Measurements from ENCODE around the gene SLC6A2. TPM values are rescaled to one million over a fixed set of nuclear protein-coding genes. Genes with fewer than 3 reads are reported as not detected.

SLC6A2 gene
- total RNA-seq, 1 donor from 2014 or later = not detected

GRCh38 chr16:55734665-55735064 is 78.9 kb downstream of the SLC6A2 start:
- no peak for DNase-seq
- Histone ChIP-seq H3K27ac (no peak overlapping the region), H3K4me1 (no peaks in the 10 kb centered on the region), H3K27me3 (no peaks in the 10 kb centered on the region), H3K4me3 (no peak overlapping the region), H3K36me3 (no peaks in the 10 kb centered on the region), H3K9me3 (no peaks in the 10 kb centered on the region)
- ATAC-seq = no peak
- intact Hi-C loops (cut with DNase I) = no loop called here
- TF ChIP-seq CTCF (IDR thresholded peaks at IDR 0.05) = no peak

- no peak for TF ChIP-seq CTCF (IDR thresholded peaks at IDR 0.05)
- Histone ChIP-seq H3K27ac (no peak overlapping the region), H3K36me3 (no peaks in the 10 kb centered on the region), H3K27me3 (no peaks in the 10 kb centered on the region), H3K4me3 (no peak overlapping the region), H3K4me1 (no peaks in the 10 kb centered on the region), H3K9me3 (no peaks in the 10 kb centered on the region)
- intact Hi-C loops (cut with DNase I) = no loop called here
- DNase-seq = no peak
- no peak for ATAC-seq
Observed at GRCh38 chr16:55735120-55735781, 79.5 kb downstream of the SLC6A2 start.

- Histone ChIP-seq H3K9me3 (no peaks in the 10 kb centered on the region), H3K4me1 (no peaks in the 10 kb centered on the region), H3K27me3 (no peaks in the 10 kb centered on the region), H3K36me3 (no peaks in the 10 kb centered on the region), H3K27ac (no peak overlapping the region), H3K4me3 (no peak overlapping the region)
- TF ChIP-seq CTCF (IDR thresholded peaks at IDR 0.05) = no peak
- DNase-seq (no peak), ATAC-seq (no peak)
- intact Hi-C loops (cut with DNase I) = no loop called here
Observed at GRCh38 chr16:55736671-55737070, 80.9 kb downstream of the SLC6A2 start.

- Histone ChIP-seq H3K36me3 (no peaks in the 10 kb centered on the region), H3K9me3 (no peaks in the 10 kb centered on the region), H3K27me3 (no peaks in the 10 kb centered on the region), H3K4me3 (no peak overlapping the region), H3K4me1 (no peaks in the 10 kb centered on the region), H3K27ac (no peak overlapping the region)
- no peak for DNase-seq
- no peak for TF ChIP-seq CTCF (IDR thresholded peaks at IDR 0.05)
- intact Hi-C loops (cut with DNase I) = no loop called here
- no peak for ATAC-seq
Observed at GRCh38 chr16:55737318-55737717, 81.5 kb downstream of the SLC6A2 start.

- no peaks in the 10 kb centered on the region for H3K4me1 ChIP-seq
- no peak overlapping the region for H3K27ac ChIP-seq
- intact Hi-C loops (cut with DNase I) = no loop called here
- H3K27me3 ChIP-seq = no peaks in the 10 kb centered on the region
- DNase-seq (no peak), ATAC-seq (no peak)
- no peaks in the 10 kb centered on the region for H3K36me3 ChIP-seq
- no peak overlapping the region for H3K4me3 ChIP-seq
- no peaks in the 10 kb centered on the region for H3K9me3 ChIP-seq
- TF ChIP-seq CTCF (IDR thresholded peaks at IDR 0.05) = no peak
Observed at GRCh38 chr16:55737966-55738365, 82.2 kb downstream of the SLC6A2 start.

- DNase-seq = no peak
- Histone ChIP-seq H3K4me3 (no peak overlapping the region), H3K4me1 (no peaks in the 10 kb centered on the region), H3K9me3 (no peaks in the 10 kb centered on the region), H3K27me3 (no peaks in the 10 kb centered on the region), H3K36me3 (no peaks in the 10 kb centered on the region), H3K27ac (no peak overlapping the region)
- intact Hi-C loops (cut with DNase I) = no loop called here
- no peak for TF ChIP-seq CTCF (IDR thresholded peaks at IDR 0.05)
- no peak for ATAC-seq
Observed at GRCh38 chr16:55746081-55746480, 90.3 kb downstream of the SLC6A2 start.
